NB4 (cell line): ENCODE measurements around the gene PLA2G1B.

Source experiments
- CTCF ChIP-seq: IDR thresholded peaks from one replicate; pipeline ENCODE4 v1.5.1; 2012; ENCODE audit warnings: low read depth, low read length
- POLR2A ChIP-seq: IDR thresholded peaks from 2 replicates; pipeline ENCODE4 v1.6.1; 2011; ENCODE audit warnings: mild to moderate bottlenecking; ENCODE audit not compliant: insufficient read length; ENCODE audit errors: extremely low read depth
- TF ChIP-seq, protein P1 (sequence below): IDR thresholded peaks from 2 replicates; pipeline ENCODE4 v1.6.1; 2011; ENCODE audit warnings: low read depth, low read length

DNA sequence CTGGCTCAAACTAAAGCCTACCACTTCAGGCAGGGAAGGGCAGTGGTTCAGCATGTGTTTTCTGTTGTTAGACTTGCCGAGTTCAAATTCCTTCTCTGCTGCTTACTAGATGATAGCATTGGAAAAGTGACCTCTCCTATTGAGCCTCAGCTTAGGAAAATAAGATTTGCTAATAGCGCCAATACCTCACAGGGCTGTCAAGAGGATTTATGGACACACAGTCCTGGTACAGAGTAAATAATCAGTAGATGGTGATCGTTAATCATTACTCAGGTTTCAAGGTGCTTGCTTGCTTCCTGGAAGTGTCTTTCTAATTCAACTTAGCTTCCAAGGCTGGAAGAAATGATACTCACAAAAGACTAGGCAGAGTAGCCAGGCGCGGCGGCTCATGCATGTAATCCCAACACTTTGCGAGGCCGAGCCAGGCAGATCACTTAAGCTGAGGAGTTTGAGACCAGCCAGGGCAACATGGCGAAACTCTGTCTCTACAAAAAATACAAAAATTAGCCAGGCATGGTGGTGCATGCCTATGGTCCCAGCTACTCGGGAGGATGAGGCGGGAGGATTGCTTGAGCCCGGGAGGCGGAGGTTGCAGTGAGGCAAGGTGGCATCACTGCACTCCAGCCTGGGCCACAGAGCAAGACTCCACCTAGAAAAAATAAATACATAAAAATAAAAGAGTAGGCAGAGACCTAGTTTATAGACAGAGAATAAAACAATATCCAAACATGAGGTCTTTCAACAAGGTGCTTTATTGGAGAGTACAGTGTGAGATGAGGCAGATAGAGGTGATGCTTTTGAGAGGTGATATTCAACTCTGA is 6.0 kb downstream of the PLA2G1B start:
- TF ChIP-seq CTCF: no peak
- TF ChIP-seq POLR2A: no peak
- TF ChIP-seq, protein P1, sequence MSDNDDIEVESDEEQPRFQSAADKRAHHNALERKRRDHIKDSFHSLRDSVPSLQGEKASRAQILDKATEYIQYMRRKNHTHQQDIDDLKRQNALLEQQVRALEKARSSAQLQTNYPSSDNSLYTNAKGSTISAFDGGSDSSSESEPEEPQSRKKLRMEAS: no peak
